ENCODE data around the gene TAF1B. TPM values are rescaled to one million over a fixed set of nuclear protein-coding genes. Genes with fewer than 3 reads are reported as not detected.

Gene TAF1B
- total and polyA plus RNA-seq, 7 donors: 2.7 to 7.6 (median 5.7) TPM

- ATAC-seq (no peak), DNase-seq (no peak)
- no peaks in the 10 kb centered on the region for H3K36me3 ChIP-seq (ENCODE audit: insufficient read depth in 1 of 2, low read depth in 1 of 2)
- H3K27me3 ChIP-seq (ENCODE audit: insufficient read depth in 3 of 3, low read length in 2 of 3): no peaks in the 10 kb centered on the region
- no peak for TF ChIP-seq CTCF (IDR thresholded peaks at IDR 0.05)
- intact Hi-C loops (cut with DNase I): loop anchor here in 1 of 2 donors (5.0 kb wide), 1 partner anchor 247 kb away; no protein-coding TSS in a partner anchor
- peaks cover 12% of the 10 kb centered on the region for H3K4me1 ChIP-seq
- WGBS, 3 donors: 74 to 82% (median 78%) methylated on average over 5 of the region's 5 CpGs
- H3K4me3 ChIP-seq: no peak overlapping the region
- peak overlapping the region; percentile 52 for H3K27ac ChIP-seq
- no peaks in the 10 kb centered on the region for H3K9me3 ChIP-seq
Measured at GRCh38 chr2:9800639-9800974, 42.7 kb upstream of the TAF1B start.

- no peaks in the 10 kb centered on the region for H3K27me3 ChIP-seq (ENCODE audit: insufficient read depth in 3 of 3, low read length in 2 of 3)
- H3K9me3 ChIP-seq: no peaks in the 10 kb centered on the region
- no peak for TF ChIP-seq CTCF (IDR thresholded peaks at IDR 0.05)
- intact Hi-C loops (cut with DNase I): loop anchor here in 1 of 2 donors (5.0 kb wide), 1 partner anchor 246 kb away; no protein-coding TSS in a partner anchor
- no peaks in the 10 kb centered on the region for H3K36me3 ChIP-seq (ENCODE audit: insufficient read depth in 1 of 2, low read depth in 1 of 2)
- WGBS, 3 donors: 66 to 79% (median 68%) methylated on average over 22 to 25 of the region's 25 CpGs
- H3K4me1 ChIP-seq: peaks cover 12% of the 10 kb centered on the region
- H3K4me3 ChIP-seq: no peak overlapping the region
- peak; percentile 51 to 81 (median 72) for ATAC-seq
- H3K27ac ChIP-seq: peak overlapping the region; percentile 52
- peak; percentile 69 to 71 for DNase-seq
Measured at GRCh38 chr2:9800975-9801726, 42.1 kb upstream of the TAF1B start.

- Histone ChIP-seq H3K9me3 (no peaks in the 10 kb centered on the region), H3K27ac (peak overlapping the region; percentile 30), H3K4me1 (peaks cover 12% of the 10 kb centered on the region), H3K27me3 (ENCODE audit: insufficient read depth in 3 of 3, low read length in 2 of 3) (no peaks in the 10 kb centered on the region), H3K4me3 (no peak overlapping the region), H3K36me3 (ENCODE audit: insufficient read depth in 1 of 2, low read depth in 1 of 2) (no peaks in the 10 kb centered on the region)
- TF ChIP-seq CTCF (IDR thresholded peaks at IDR 0.05): no peak
- DNase-seq (no peak), ATAC-seq (peak in 1 of 4 donors; percentile 28)
- WGBS, 3 donors: 43 to 55% (median 49%) methylated on average over 8 of the region's 8 CpGs
- intact Hi-C loops (cut with DNase I): loop anchor here in 1 of 2 donors (5.0 kb wide), 1 partner anchor 245 kb away; no protein-coding TSS in a partner anchor
Measured at GRCh38 chr2:9802576-9802993, 40.7 kb upstream of the TAF1B start.

GRCh38 chr2:9803023-9803805 is 40.1 kb upstream of the TAF1B start:
- no peaks in the 10 kb centered on the region for H3K36me3 ChIP-seq (ENCODE audit: insufficient read depth in 1 of 2, low read depth in 1 of 2)
- no peak overlapping the region for H3K4me3 ChIP-seq
- H3K27me3 ChIP-seq (ENCODE audit: insufficient read depth in 3 of 3, low read length in 2 of 3): no peaks in the 10 kb centered on the region
- TF ChIP-seq CTCF (IDR thresholded peaks at IDR 0.05): no peak
- 50 to 65% (median 55%) methylated on average over 17 of the region's 17 CpGs for WGBS, 3 donors
- H3K4me1 ChIP-seq: peaks cover 12% of the 10 kb centered on the region
- ATAC-seq (no peak), DNase-seq (no peak)
- H3K27ac ChIP-seq: no peak overlapping the region
- H3K9me3 ChIP-seq: no peaks in the 10 kb centered on the region
- intact Hi-C loops (cut with DNase I): loop anchor here in 1 of 2 donors (5.0 kb wide), 1 partner anchor 244 kb away; no protein-coding TSS in a partner anchor
